Adipose tissue (tissue), 3 donors: ENCODE measurements around the gene OR8D2. TPM values are rescaled to one million over a fixed set of nuclear protein-coding genes. Genes with fewer than 3 reads are reported as not detected.
"Not testable (repeated sequence)": the region's sequence is repeated elsewhere in the genome, so short reads cannot be mapped to it uniquely, and the experiment has no call there.

Experiments
- H3K27ac ChIP-seq: one replicate; pipeline ENCODE4 v1.5.1; 2013; ENCODE audit warnings: low read depth, low read length
- WGBS, 3 donors: extraction: QIAGEN DNeasy Blood & Tissue Kit; methylation state at CpG; one replicate each; pipeline ENCODE4 v1.1.7; 2013; 5-methylcytosine and 5-hydroxymethylcytosine counted together
- polyA plus RNA-seq, 3 donors: library from polyadenylated mRNA; stranded (reverse); fragments of 200-250 nt; gene quantifications; one replicate each; pipeline ENCODE4 v1.2.3, GENCODE V29; 2013
- donor health status: healthy with polysubstance abuse.
- donor health status: Bipolar disorder and iron deficiency.
- donor health status: healthy.

The OR8D2 gene
- polyA plus RNA-seq, 3 donors = not detected

GRCh38 chr11:124301548-124301947, 18.4 kb downstream of the OR8D2 start:
- 57 to 87% (median 72%) methylated on average over 3 of the region's 3 CpGs for WGBS, 3 donors
- H3K27ac ChIP-seq = no peak overlapping the region

DNA sequence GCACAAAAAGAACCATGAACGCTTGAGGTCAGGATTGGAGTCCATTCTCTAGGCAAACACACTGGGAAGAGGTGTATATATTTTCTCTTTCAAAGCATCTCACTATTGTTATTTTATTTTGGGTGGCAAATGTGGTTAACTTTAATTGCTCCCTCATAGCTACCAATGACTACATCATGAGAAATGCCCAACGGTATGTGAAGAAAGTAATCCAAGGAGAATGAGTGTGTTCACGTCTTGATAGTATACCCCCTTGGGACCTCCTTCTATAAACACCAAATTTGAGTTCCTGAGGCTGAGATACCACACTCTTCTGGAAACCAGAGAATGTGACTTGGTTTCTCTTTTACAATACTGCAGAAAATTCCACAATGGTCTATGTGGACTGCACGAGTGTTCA, 22.1 kb downstream of the OR8D2 start:
- no peak overlapping the region for H3K27ac ChIP-seq
- WGBS, 3 donors = 80 to 82% (median 81%) methylated on average over 4 of the region's 4 CpGs

GRCh38 chr11:124296016-124296415, 24.0 kb downstream of the OR8D2 start:
- no peak overlapping the region for H3K27ac ChIP-seq

GRCh38 chr11:124294687-124295086, 25.3 kb downstream of the OR8D2 start:
- H3K27ac ChIP-seq = no peak overlapping the region
- 29 to 64% (median 45%) methylated on average over 1 of the region's 1 CpG for WGBS, 3 donors

- 64 to 76% (median 66%) methylated on average over 3 of the region's 3 CpGs for WGBS, 3 donors
Measured at GRCh38 chr11:124285610-124286344, 34.2 kb downstream of the OR8D2 start.

GRCh38 chr11:124278261-124278660, 41.7 kb downstream of the OR8D2 start:
- WGBS, 3 donors = 55 to 91% (median 68%) methylated on average over 2 of the region's 2 CpGs
- no peak overlapping the region for H3K27ac ChIP-seq

More at GRCh38 chr11:124285610-124286344, 34.2 kb downstream of the OR8D2 start:
- no peak overlapping the region for H3K27ac ChIP-seq

GRCh38 chr11:124277804-124278203, 42.2 kb downstream of the OR8D2 start:
- H3K27ac ChIP-seq = no peak overlapping the region
- 71 to 77% (median 77%) methylated on average over 3 of the region's 3 CpGs for WGBS, 3 donors

DNA sequence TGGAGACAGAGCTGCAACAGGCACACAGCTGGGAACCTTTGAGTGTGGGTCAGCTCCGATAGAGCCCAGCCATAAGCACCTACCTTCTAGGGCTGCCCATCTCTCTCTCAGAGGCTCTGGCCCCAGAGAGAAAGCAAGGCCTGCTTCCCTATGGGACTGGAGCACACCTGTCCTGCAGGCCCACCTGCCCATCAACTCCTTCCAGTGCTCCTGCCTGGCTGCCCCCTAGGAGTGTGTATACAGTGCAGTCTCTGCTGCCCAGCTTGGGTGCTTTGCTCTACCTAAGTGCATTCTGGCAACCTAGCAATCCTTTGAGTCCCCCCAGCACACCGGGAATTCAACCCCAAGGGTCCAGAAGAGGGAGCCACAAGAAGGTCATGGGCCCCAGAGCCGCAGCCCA, 42.8 kb downstream of the OR8D2 start:
- WGBS, 3 donors = 86 to 88% (median 87%) methylated on average over 3 of the region's 3 CpGs
- H3K27ac ChIP-seq = no peak overlapping the region

DNA sequence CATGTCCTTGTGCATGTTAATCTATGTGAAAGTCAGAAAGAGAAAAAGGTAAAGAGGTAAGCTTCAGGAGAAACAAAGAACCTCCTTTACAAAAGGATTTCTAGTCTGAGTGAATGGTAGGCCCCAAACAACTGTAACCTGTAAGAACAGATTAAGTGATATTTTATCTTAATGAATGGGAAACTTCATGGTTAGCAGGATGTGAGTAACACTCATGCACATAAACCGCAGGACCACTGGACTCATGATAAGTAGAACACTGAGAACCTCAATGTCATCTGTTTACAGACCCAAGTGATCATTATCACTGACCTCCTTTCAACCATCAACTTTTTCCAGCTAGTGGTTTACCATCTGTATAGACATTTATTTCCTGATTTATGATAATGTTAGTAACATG, 43.9 kb downstream of the OR8D2 start:
- WGBS, 3 donors = 26 to 79% (median 54%) methylated on average over 1 of the region's 1 CpG
- no peak overlapping the region for H3K27ac ChIP-seq

DNA sequence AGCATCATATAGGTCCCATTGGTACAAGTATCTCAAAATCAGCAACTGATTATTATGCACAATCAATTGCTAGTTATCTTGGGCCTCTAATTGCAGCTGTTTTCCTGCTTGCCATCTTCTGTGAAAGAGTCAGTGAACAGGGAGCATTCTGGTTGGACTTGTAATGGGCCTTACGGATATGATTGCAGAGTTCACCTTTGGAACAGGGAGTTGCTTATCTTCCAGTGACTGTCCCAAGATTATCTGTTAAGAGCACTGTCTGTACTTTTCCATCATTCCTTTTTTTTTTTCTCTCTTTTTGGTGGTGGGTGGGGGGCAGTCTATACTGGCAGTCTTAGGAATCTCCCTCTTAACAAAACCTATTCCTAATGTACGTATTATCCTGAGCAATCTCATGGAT, 46.0 kb downstream of the OR8D2 start:
- WGBS, 3 donors = 89 to 92% (median 91%) methylated on average over 2 of the region's 2 CpGs

DNA sequence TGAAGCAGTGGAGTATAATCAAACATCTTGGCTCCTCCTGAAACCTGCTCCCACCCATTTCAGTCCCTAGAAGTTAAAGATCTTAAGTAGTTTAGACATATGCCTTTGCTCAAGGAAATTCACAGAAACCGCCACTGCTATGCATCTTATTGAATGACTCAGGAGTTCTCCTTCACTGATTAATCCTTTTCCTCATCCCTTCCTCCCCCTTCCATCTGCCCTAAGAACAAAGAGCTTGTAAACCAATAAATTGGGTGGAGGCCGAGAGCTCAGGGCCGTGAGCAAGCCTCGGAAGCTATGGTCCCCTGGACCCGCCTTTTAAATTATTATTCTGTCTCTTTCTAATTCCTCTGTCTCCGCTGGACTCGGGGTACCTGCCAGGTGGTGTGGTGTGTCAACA, 49.1 kb downstream of the OR8D2 start:
- not testable (repeated sequence) for H3K27ac ChIP-seq
- 48 to 65% (median 49%) methylated on average over 7 of the region's 7 CpGs for WGBS, 3 donors

More for the DNA sequence above, 46.0 kb downstream of the OR8D2 start:
- H3K27ac ChIP-seq = no peak overlapping the region

Other genes with a start within 250 kb of the OR8D2 start
- gene VWA5A, start 204.7 kb downstream of the OR8D2 start, polyA plus RNA-seq = 10 to 100 TPM in 2 of 3 donors, 1 to 10 TPM in 1; 9.2 to 15.0 (median 10.7) TPM
- gene OR10D3, start 136.9 kb downstream of the OR8D2 start, polyA plus RNA-seq = not detected
- not detected for gene OR8G1, start 79.1 kb downstream of the OR8D2 start, polyA plus RNA-seq
- not detected for gene OR8G5, start 63.8 kb downstream of the OR8D2 start, polyA plus RNA-seq
- not detected for gene OR8D1, start 6.2 kb downstream of the OR8D2 start, polyA plus RNA-seq
- not detected for gene OR8B2, start 64.3 kb upstream of the OR8D2 start, polyA plus RNA-seq
- gene OR8B3, start 78.8 kb upstream of the OR8D2 start, polyA plus RNA-seq = not detected
- gene OR8B4, start 104.7 kb upstream of the OR8D2 start, polyA plus RNA-seq = not detected
- gene OR8B8, start 125.5 kb upstream of the OR8D2 start, polyA plus RNA-seq = not detected
- not detected for gene OR8B12, start 223.5 kb upstream of the OR8D2 start, polyA plus RNA-seq
- under 1 TPM in 1 of 3 donors, not detected in 2; under 0.01 TPM for gene OR8A1, start 249.8 kb upstream of the OR8D2 start, polyA plus RNA-seq